Activated T-cell treated with anti-CD3 and anti-CD28 coated beads, Interleukin-2, amount 50 U/mL, for 24 hours (primary cell): ENCODE results near the gene ZDHHC22.

Experiments
- DNase-seq: peaks from one replicate; pipeline ENCODE4 v3.0.0-alpha.2; 2020
- H3K27ac Mint-ChIP-seq: 2 replicates; pipeline ENCODE4 v1.8.0; 2020; ENCODE audit warnings: mild to moderate bottlenecking, mixed read lengths
- H3K27me3 Mint-ChIP-seq: 2 replicates; pipeline ENCODE4 v1.8.0; 2020; ENCODE audit warnings: mixed read lengths
- H3K36me3 Mint-ChIP-seq: 2 replicates; pipeline ENCODE4 v1.8.0; 2020; ENCODE audit warnings: low read depth, mixed read lengths
- H3K4me1 Mint-ChIP-seq: 2 replicates; pipeline ENCODE4 v1.8.0; 2020; ENCODE audit warnings: low read depth, mixed read lengths
- H3K4me3 Mint-ChIP-seq: 2 replicates; pipeline ENCODE4 v1.8.0; 2020; ENCODE audit warnings: mild to moderate bottlenecking, moderate library complexity, mixed read lengths
- H3K9me3 Mint-ChIP-seq: 2 replicates; pipeline ENCODE4 v1.8.0; 2020; ENCODE audit warnings: mixed read lengths

The ZDHHC22 gene

DNA sequence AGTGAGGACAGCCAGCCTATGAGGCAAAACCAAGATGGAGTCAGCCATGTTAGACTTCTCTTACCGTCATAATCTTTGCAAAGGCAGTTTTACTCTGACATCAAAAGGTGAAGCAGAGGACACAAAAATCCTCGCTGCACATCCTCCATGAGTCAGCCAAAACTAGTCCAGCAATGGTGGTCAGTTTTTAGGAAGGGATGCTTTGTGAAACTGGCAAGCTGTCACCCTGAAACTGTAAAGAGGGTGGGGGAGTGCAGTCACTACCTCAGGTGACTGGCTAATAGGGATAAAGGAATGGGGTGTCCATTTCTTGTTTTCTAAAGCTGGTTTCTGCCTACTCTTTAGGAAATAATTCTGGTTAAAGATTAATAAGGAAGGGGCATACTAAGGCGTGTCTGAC is 48.9 kb downstream of the ZDHHC22 start:
- H3K9me3 Mint-ChIP-seq, result peaks cover 8% of the 10 kb centered on the region
- H3K27ac Mint-ChIP-seq, result no peak overlapping the region
- H3K4me3 Mint-ChIP-seq, result no peak overlapping the region
- peaks cover 22% of the 10 kb centered on the region for H3K4me1 Mint-ChIP-seq
- DNase-seq, result no peak
- peaks cover 7% of the 10 kb centered on the region for H3K36me3 Mint-ChIP-seq
- peaks cover 4% of the 10 kb centered on the region for H3K27me3 Mint-ChIP-seq

DNA sequence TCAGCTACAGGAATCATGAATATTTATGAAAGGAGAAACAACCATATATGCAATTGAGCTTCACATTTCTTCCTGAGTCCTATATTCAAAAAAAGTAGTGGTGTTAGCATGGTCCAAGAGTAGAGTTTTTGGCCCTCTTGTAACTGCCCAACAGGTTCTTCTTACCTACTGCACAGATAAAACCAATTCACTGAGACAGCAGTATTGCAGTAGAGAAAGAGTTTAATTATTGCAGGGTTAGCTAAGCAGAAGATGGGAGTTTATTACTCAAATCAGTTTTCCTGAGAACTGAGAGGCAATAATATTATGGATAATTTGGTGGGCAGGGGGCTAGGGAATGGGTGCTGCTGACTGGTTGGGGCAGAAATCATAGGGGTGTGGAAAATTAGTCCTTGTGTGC is 50.1 kb downstream of the ZDHHC22 start:
- Mint-ChIP-seq H3K4me3 (no peak overlapping the region), H3K9me3 (peaks cover 8% of the 10 kb centered on the region), H3K27ac (no peak overlapping the region), H3K36me3 (no peaks in the 10 kb centered on the region), H3K4me1 (peaks cover 13% of the 10 kb centered on the region), H3K27me3 (peaks cover 4% of the 10 kb centered on the region)
- no peak for DNase-seq

DNA sequence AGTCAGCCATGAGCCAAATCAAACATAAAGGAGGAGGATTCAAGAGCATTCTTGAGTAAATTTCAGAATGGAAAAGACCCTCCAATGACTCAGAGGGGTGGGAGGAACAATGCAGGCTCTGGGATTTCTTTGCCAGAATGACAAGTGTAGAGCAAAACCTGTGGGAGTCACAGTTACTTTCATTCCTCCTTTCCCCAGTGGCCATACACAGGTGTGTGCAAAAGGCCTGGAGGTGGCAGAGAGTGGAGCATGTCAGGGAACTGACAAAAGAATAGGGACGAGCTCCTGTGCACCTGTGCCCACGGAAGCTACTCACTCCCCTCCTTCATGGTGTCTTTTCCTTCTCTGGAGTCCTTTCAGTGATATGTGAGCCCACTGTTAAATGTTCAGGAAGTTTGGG is 52.9 kb downstream of the ZDHHC22 start:
- Mint-ChIP-seq H3K27ac (no peak overlapping the region), H3K9me3 (peaks cover 8% of the 10 kb centered on the region), H3K4me3 (no peak overlapping the region), H3K27me3 (peaks cover 4% of the 10 kb centered on the region), H3K4me1 (peaks cover 4% of the 10 kb centered on the region), H3K36me3 (no peaks in the 10 kb centered on the region)
- no peak for DNase-seq

DNA sequence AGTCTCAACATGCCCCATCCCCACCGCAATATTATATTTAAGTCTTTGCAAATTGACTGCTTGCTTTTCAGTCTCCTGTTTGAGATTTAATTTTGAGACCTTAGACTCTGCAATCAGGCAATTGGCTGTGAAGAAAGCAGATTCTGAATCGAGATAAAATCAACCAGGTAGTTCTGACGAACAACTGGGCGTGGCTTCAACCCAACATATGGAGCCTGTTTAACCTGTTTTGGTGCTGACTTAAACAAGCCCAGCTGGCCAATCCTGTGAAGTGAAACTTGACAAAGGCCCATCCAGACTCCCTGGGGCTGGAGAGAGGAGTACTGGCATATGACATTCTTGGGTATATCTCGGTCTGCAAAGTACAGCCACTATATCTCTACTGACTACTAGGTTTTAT is 53.4 kb downstream of the ZDHHC22 start:
- Mint-ChIP-seq H3K27ac (no peak overlapping the region), H3K27me3 (peaks cover 4% of the 10 kb centered on the region), H3K9me3 (peaks cover 8% of the 10 kb centered on the region)

DNA sequence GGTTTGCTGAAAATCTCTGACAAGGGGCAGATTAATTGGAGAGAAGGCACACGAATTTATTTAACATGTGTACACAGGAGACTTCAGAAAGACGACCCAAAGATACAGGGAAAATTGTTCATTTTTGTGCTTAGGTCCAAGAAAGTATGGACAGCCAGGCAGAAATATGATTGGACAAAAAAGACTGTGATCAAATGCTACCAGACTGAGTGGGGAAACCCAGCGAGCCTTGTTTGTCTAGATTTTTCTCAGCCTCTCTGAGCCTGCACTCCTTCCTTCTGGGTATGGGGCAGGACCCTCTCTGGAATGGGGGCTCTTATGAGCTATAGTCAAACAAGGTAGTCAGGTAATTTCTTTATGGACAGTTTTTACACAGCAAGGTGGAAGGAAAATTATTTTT is 54.0 kb downstream of the ZDHHC22 start:
- H3K9me3 Mint-ChIP-seq, result peaks cover 8% of the 10 kb centered on the region
- no peak overlapping the region for H3K27ac Mint-ChIP-seq
- H3K4me1 Mint-ChIP-seq, result peaks cover 4% of the 10 kb centered on the region
- H3K4me3 Mint-ChIP-seq, result no peak overlapping the region
- no peak for DNase-seq
- H3K36me3 Mint-ChIP-seq, result no peaks in the 10 kb centered on the region
- H3K27me3 Mint-ChIP-seq, result peaks cover 4% of the 10 kb centered on the region

More for the DNA sequence above, 53.4 kb downstream of the ZDHHC22 start:
- no peaks in the 10 kb centered on the region for H3K36me3 Mint-ChIP-seq
- no peak for DNase-seq
- H3K4me1 Mint-ChIP-seq, result peaks cover 4% of the 10 kb centered on the region
- no peak overlapping the region for H3K4me3 Mint-ChIP-seq

DNA sequence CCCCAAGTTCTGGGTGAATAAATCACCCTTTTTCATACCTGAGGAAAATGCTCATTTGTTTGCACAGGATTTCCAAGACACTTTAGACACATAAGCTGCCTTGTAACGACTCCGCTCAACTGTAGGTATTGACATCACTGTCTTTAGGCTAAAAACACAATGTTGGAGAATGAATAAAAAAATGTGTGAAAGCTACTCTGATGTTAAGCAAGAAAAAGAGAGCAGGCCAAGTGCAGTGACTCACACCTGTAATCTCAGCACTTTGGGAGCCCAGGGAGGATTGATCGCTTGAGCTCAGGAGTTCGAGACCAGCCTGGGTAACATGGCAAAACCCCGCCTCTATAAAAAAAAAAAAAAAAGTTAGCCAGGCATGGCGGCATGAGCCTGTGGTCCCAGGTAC is 54.6 kb downstream of the ZDHHC22 start:
- Mint-ChIP-seq H3K27me3 (peaks cover 4% of the 10 kb centered on the region), H3K9me3 (peaks cover 8% of the 10 kb centered on the region), H3K27ac (no peak overlapping the region), H3K4me1 (peaks cover 4% of the 10 kb centered on the region), H3K36me3 (no peaks in the 10 kb centered on the region), H3K4me3 (no peak overlapping the region)
- DNase-seq, result no peak

DNA sequence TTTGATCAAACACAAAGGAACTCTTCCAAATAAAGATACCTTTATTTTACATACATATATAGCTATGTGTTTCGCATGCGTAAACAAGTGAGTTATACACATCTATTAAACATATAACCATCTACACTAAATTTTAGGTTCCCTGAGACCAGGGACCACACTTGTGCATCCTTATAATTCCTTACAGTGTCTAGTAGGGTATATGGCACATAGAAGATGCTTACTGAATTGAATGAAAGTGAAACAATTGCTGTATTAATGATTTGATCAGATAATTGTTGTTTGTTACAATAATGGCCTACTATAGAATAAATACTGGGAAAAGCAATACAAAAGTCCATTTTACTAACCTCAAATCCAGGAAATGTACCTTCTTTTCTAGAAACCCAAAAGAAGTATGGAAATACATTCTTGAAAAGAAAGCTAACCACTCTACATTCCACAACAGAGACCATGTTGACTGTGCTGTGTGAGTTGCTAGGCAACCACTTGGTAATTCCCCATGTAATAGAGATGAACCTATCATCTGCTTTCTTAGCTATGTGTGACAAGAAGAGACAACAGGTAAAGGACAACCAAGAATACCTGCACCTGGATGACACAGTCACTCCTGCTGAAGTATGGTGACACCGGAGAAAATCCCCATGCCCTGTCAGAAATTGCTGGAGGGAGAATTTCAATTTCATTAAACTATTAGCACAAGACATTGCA is 55.4 kb downstream of the ZDHHC22 start:
- Mint-ChIP-seq H3K27me3 (peaks cover 4% of the 10 kb centered on the region), H3K9me3 (peaks cover 1% of the 10 kb centered on the region), H3K4me3 (no peak overlapping the region), H3K36me3 (no peaks in the 10 kb centered on the region), H3K4me1 (peaks cover 4% of the 10 kb centered on the region), H3K27ac (no peak overlapping the region)
- DNase-seq, result no peak

DNA sequence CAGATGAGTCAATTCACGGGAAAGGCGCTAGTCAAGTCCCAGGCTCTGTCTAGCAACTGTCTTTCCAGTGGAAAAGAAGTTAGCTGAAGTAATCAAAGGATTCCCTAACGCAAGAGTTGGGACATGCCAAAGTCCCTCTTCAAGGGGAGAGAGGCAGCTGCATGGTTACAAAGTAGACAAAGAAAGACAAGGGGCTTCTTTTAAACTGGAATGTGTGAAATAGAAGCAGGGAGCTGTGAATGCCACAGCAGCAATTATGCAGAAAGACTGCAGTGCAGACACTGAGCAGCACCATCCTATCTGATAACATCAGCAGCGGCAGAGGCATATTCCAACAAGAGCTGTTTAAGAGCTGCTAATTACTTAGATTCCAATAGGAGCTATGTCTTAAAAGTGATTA is 56.1 kb downstream of the ZDHHC22 start:
- H3K27me3 Mint-ChIP-seq, result peaks cover 4% of the 10 kb centered on the region
- no peak overlapping the region for H3K27ac Mint-ChIP-seq
- no peaks in the 10 kb centered on the region for H3K9me3 Mint-ChIP-seq
- peaks cover 4% of the 10 kb centered on the region for H3K4me1 Mint-ChIP-seq
- no peaks in the 10 kb centered on the region for H3K36me3 Mint-ChIP-seq
- no peak for DNase-seq
- no peak overlapping the region for H3K4me3 Mint-ChIP-seq

DNA sequence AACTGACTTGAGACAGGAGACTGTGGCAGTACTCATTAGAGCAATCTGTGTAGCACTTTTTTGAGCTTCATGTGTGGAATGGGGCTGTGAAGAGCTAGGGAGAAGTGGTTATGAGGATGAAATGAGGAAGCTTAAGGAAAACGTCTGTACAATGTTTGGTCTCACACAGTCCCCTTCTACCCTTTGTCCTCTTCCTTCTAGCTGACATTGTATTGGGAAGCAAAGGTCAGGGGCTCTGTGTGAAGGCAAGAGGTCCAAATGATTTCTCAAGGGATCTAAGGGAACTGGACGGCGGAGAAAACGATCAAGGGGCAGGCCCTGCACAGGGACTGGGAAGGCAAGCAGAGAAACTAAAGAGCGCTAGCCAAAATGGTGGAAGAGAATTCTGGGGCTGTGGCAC is 56.6 kb downstream of the ZDHHC22 start:
- Mint-ChIP-seq H3K36me3 (no peaks in the 10 kb centered on the region), H3K27me3 (peaks cover 3% of the 10 kb centered on the region), H3K9me3 (peaks cover 2% of the 10 kb centered on the region), H3K27ac (no peak overlapping the region), H3K4me3 (no peak overlapping the region), H3K4me1 (peaks cover 4% of the 10 kb centered on the region)
- no peak for DNase-seq

DNA sequence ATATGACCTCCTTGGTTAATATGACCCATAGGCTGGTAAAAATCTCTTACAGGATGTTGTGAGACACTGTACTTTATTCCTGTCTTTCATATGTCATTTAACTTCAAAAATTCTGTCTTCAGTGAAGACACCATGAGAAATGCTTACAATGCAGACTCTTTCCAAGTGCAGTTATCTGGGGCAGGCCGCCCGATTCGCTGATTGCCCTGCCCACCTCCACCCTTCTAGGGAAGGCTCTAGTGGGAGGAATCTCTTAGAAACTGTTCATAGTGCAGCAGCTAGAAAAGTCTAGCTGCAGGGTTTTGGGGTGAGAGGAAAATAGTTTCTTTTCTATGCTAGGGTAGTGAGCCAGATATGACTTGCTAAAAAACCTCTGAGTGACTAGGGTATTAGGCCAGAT is 58.5 kb downstream of the ZDHHC22 start:
- DNase-seq, result no peak
- Mint-ChIP-seq H3K36me3 (no peaks in the 10 kb centered on the region), H3K9me3 (peaks cover 2% of the 10 kb centered on the region), H3K27ac (no peak overlapping the region), H3K27me3 (no peaks in the 10 kb centered on the region), H3K4me3 (no peak overlapping the region), H3K4me1 (peaks cover 4% of the 10 kb centered on the region)

DNA sequence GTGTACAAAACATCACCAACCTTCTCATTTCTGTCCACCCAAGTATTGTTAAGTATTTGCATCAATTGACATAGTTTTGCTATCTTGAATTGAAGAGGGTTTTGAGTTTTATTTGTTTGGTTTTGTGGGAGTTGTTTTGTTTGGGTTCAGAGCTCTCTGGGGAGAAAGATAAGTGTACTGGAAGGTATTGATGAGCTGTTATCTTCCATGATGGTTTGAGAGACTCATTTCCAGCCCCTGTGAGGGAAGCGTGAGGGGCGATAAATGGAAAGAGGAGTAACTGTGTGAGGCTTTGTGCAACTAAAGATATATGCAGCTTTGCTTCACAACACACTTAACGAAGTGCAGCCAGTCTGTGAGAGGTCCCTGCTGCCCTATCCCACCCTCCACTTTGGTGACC is 59.2 kb downstream of the ZDHHC22 start:
- no peak overlapping the region for H3K4me3 Mint-ChIP-seq
- no peaks in the 10 kb centered on the region for H3K36me3 Mint-ChIP-seq

More for the DNA sequence above, 59.2 kb downstream of the ZDHHC22 start:
- DNase-seq, result no peak
- peaks cover 4% of the 10 kb centered on the region for H3K4me1 Mint-ChIP-seq
- peaks cover 2% of the 10 kb centered on the region for H3K9me3 Mint-ChIP-seq
- H3K27me3 Mint-ChIP-seq, result no peaks in the 10 kb centered on the region
- H3K27ac Mint-ChIP-seq, result no peak overlapping the region
